ENCODE measurements around the gene SLCO4A1. TPM values are rescaled to one million over a fixed set of nuclear protein-coding genes. Genes with fewer than 3 reads are reported as not detected.

SLCO4A1 gene
- total RNA-seq = 0.13 and 0.30 TPM in 2 replicates

GRCh38 chr20:62642051-62642665 lies at the start of gene SLCO4A1:
Gene SLCO4A1 (plus strand): TSS chr20:62642503. CDS start chr20:62656455, 13,952 bp downstream.

GRCh38 chr20:62708591-62709536 lies 66.6 kb downstream of the SLCO4A1 start, which contains the start of gene NTSR1:
Gene NTSR1 (plus strand): TSS chr20:62708836. CDS start chr20:62709208, 372 bp downstream.

Other genes starting within 250 kb of the SLCO4A1 start
- 1.0 and 1.7 TPM in 2 replicates for gene CABLES2, start 235.2 kb upstream of the SLCO4A1 start, total RNA-seq
- gene RBBP8NL, start 215.0 kb upstream of the SLCO4A1 start, total RNA-seq = not detected in 2 replicates
- gene GATA5, start 166.5 kb upstream of the SLCO4A1 start, total RNA-seq = 0.13 and 0.26 TPM in 2 replicates
- 0.03 and 0.07 TPM in 2 replicates for gene NTSR1, start 66.3 kb downstream of the SLCO4A1 start, total RNA-seq
- gene MRGBP, start 154.0 kb downstream of the SLCO4A1 start, total RNA-seq = 12.8 and 16.4 TPM in 2 replicates
- 22.6 and 26.8 TPM in 2 replicates for gene OGFR, start 162.3 kb downstream of the SLCO4A1 start, total RNA-seq
- gene COL9A3, start 174.5 kb downstream of the SLCO4A1 start, total RNA-seq = 0.39 and 0.50 TPM in 2 replicates
- gene TCFL5, start 219.3 kb downstream of the SLCO4A1 start, total RNA-seq = 17.0 and 19.5 TPM in 2 replicates